Activated T-helper 2 cell treated with anti-CD3 and anti-CD28 coated beads, Interferon-gamma antibody, Interleukin-2, Interleukin-4, amounts not matched to agents 10 μg/mL and 5 μg/mL and 100 μg/mL, durations not matched to agents 14 hours and 24 hours and 36 hours (primary cell): ENCODE results near the gene CNBD2. TPM values are rescaled to one million over a fixed set of nuclear protein-coding genes. Genes with fewer than 3 reads are reported as not detected.
A peak's percentile ranks its signal among the peaks of the same experiment; 100 is the strongest.
"Not testable (repeated sequence)": the region's sequence is repeated elsewhere in the genome, so short reads cannot be mapped to it uniquely, and the experiment has no call there.

Experiments used
- DNase-seq: peaks from one replicate; pipeline ENCODE4 v3.0.0; 2021; ENCODE audit warnings: low spot score
- H3K27ac Mint-ChIP-seq: one replicate; pipeline ENCODE4 v1.8.0; 2021; ENCODE audit warnings: mixed read lengths
- H3K27me3 Mint-ChIP-seq: one replicate; pipeline ENCODE4 v1.8.0; 2021; ENCODE audit warnings: low read depth, mixed read lengths
- H3K36me3 Mint-ChIP-seq: one replicate; pipeline ENCODE4 v1.8.0; 2021; ENCODE audit warnings: low read depth, mixed read lengths
- H3K4me1 Mint-ChIP-seq: one replicate; pipeline ENCODE4 v1.8.0; 2021; ENCODE audit warnings: low read depth, mixed read lengths
- H3K4me3 Mint-ChIP-seq: one replicate; pipeline ENCODE4 v1.8.0; 2021; ENCODE audit warnings: low read depth, mild to moderate bottlenecking, moderate library complexity, mixed read lengths
- H3K9me3 Mint-ChIP-seq: one replicate; pipeline ENCODE4 v1.8.0; 2021; ENCODE audit warnings: mixed read lengths
- intact Hi-C: fragments of 100-400 bp; cut with micrococcal nuclease; formaldehyde crosslinking; loops from one replicate; pipeline ENCODE4 v1.15.1; 2023
- total RNA-seq: library from RNA; stranded (reverse); gene quantifications from 2 replicates; pipeline ENCODE4 v1.2.3, GENCODE V29; 2022

CNBD2 gene
- total RNA-seq, 1 donor from 2014 or later: 3.6 TPM

GRCh38 chr20:36040571-36040970 lies 72.2 kb downstream of the CNBD2 start:
- H3K36me3 Mint-ChIP-seq: peaks cover 6% of the 10 kb centered on the region
- H3K4me3 Mint-ChIP-seq: no peak overlapping the region
- no peak for DNase-seq
- H3K4me1 Mint-ChIP-seq: no peaks in the 10 kb centered on the region
- H3K9me3 Mint-ChIP-seq: no peaks in the 10 kb centered on the region
- intact Hi-C loops: no loop called here
- no peaks in the 10 kb centered on the region for H3K27me3 Mint-ChIP-seq
- H3K27ac Mint-ChIP-seq: no peak overlapping the region

- no peak overlapping the region for H3K4me3 Mint-ChIP-seq
- no peaks in the 10 kb centered on the region for H3K9me3 Mint-ChIP-seq
- H3K27ac Mint-ChIP-seq: no peak overlapping the region
- intact Hi-C loops: no loop called here
- H3K27me3 Mint-ChIP-seq: no peaks in the 10 kb centered on the region
- peaks cover 30% of the 10 kb centered on the region for H3K36me3 Mint-ChIP-seq
- peaks cover 9% of the 10 kb centered on the region for H3K4me1 Mint-ChIP-seq
- no peak for DNase-seq
Measured at GRCh38 chr20:36043441-36043840, 75.1 kb downstream of the CNBD2 start.

- intact Hi-C loops: no loop called here
- no peak for DNase-seq
- Mint-ChIP-seq H3K4me3 (no peak overlapping the region), H3K27ac (no peak overlapping the region), H3K4me1 (peaks cover 14% of the 10 kb centered on the region), H3K27me3 (no peaks in the 10 kb centered on the region), H3K36me3 (peaks cover 36% of the 10 kb centered on the region), H3K9me3 (no peaks in the 10 kb centered on the region)
Measured at GRCh38 chr20:36043892-36044515, 75.6 kb downstream of the CNBD2 start.

GRCh38 chr20:36045373-36045714 lies 77.0 kb downstream of the CNBD2 start:
- intact Hi-C loops: no loop called here
- no peak overlapping the region for H3K4me3 Mint-ChIP-seq
- DNase-seq: no peak

GRCh38 chr20:36046073-36046798 lies 77.8 kb downstream of the CNBD2 start:
- DNase-seq, H3K9me3 Mint-ChIP-seq, H3K27me3 Mint-ChIP-seq, intact Hi-C loops, H3K4me3 Mint-ChIP-seq, H3K27ac Mint-ChIP-seq: not testable (repeated sequence)
- Mint-ChIP-seq H3K4me1 (peaks cover 22% of the 10 kb centered on the region), H3K36me3 (peaks cover 48% of the 10 kb centered on the region)

More at GRCh38 chr20:36045373-36045714, 77.0 kb downstream of the CNBD2 start:
- Mint-ChIP-seq H3K9me3 (no peaks in the 10 kb centered on the region), H3K27ac (no peak overlapping the region), H3K4me1 (peaks cover 18% of the 10 kb centered on the region), H3K36me3 (peaks cover 48% of the 10 kb centered on the region), H3K27me3 (no peaks in the 10 kb centered on the region)

GRCh38 chr20:36049408-36049807 lies 81.0 kb downstream of the CNBD2 start:
- H3K9me3 Mint-ChIP-seq, intact Hi-C loops, H3K27me3 Mint-ChIP-seq, DNase-seq: not testable (repeated sequence)
- Mint-ChIP-seq H3K27ac (peak overlapping the region; percentile 89), H3K4me1 (peaks cover 27% of the 10 kb centered on the region), H3K36me3 (peaks cover 48% of the 10 kb centered on the region), H3K4me3 (peak overlapping the region; percentile 95)

- Mint-ChIP-seq H3K9me3 (no peaks in the 10 kb centered on the region), H3K27me3 (peaks cover 19% of the 10 kb centered on the region), H3K4me1 (peaks cover 27% of the 10 kb centered on the region), H3K36me3 (peaks cover 42% of the 10 kb centered on the region), H3K27ac (peak overlapping the region; percentile 89), H3K4me3 (peak overlapping the region; percentile 95)
- peak; percentile 84 for DNase-seq
- intact Hi-C loops: no loop called here
Measured at GRCh38 chr20:36050436-36051317, 82.3 kb downstream of the CNBD2 start.

- Mint-ChIP-seq H3K4me1 (peaks cover 24% of the 10 kb centered on the region), H3K27ac (peak overlapping the region; percentile 89), H3K36me3 (peaks cover 33% of the 10 kb centered on the region), H3K9me3 (no peaks in the 10 kb centered on the region), H3K27me3 (peaks cover 20% of the 10 kb centered on the region), H3K4me3 (peak overlapping the region; percentile 95)
- DNase-seq: no peak
- intact Hi-C loops: no loop called here
Measured at GRCh38 chr20:36051318-36052116, 83.1 kb downstream of the CNBD2 start.

- no peak overlapping the region for H3K27ac Mint-ChIP-seq
- peaks cover 23% of the 10 kb centered on the region for H3K4me1 Mint-ChIP-seq
- peaks cover 29% of the 10 kb centered on the region for H3K36me3 Mint-ChIP-seq
- no peak for DNase-seq
- peaks cover 20% of the 10 kb centered on the region for H3K27me3 Mint-ChIP-seq
- H3K9me3 Mint-ChIP-seq: no peaks in the 10 kb centered on the region
- intact Hi-C loops: no loop called here
- no peak overlapping the region for H3K4me3 Mint-ChIP-seq
Measured at GRCh38 chr20:36052117-36052513, 83.7 kb downstream of the CNBD2 start.

- Mint-ChIP-seq H3K36me3 (peaks cover 12% of the 10 kb centered on the region), H3K4me1 (peaks cover 13% of the 10 kb centered on the region), H3K27me3 (peaks cover 20% of the 10 kb centered on the region)
- H3K9me3 Mint-ChIP-seq, intact Hi-C loops, H3K4me3 Mint-ChIP-seq, H3K27ac Mint-ChIP-seq, DNase-seq: not testable (repeated sequence)
Measured at GRCh38 chr20:36053863-36054518, 85.6 kb downstream of the CNBD2 start.

- Mint-ChIP-seq H3K9me3 (no peaks in the 10 kb centered on the region), H3K4me3 (no peak overlapping the region), H3K27me3 (peaks cover 20% of the 10 kb centered on the region), H3K27ac (no peak overlapping the region), H3K4me1 (peaks cover 9% of the 10 kb centered on the region), H3K36me3 (peaks cover under 1% of the 10 kb centered on the region)
- intact Hi-C loops: no loop called here
- DNase-seq: no peak
Measured at GRCh38 chr20:36055145-36055544, 86.8 kb downstream of the CNBD2 start.

- H3K36me3 Mint-ChIP-seq: no peaks in the 10 kb centered on the region
- H3K4me1 Mint-ChIP-seq: peaks cover 10% of the 10 kb centered on the region
- peaks cover 21% of the 10 kb centered on the region for H3K27me3 Mint-ChIP-seq
- DNase-seq: no peak
- no peak overlapping the region for H3K27ac Mint-ChIP-seq
- intact Hi-C loops: loop anchor here (5.0 kb wide), 1 partner anchor 108 kb away; the partner anchor contains the start of gene SCAND1
- peaks cover 4% of the 10 kb centered on the region for H3K9me3 Mint-ChIP-seq
- H3K4me3 Mint-ChIP-seq: no peak overlapping the region
Measured at GRCh38 chr20:36060676-36061075, 92.3 kb downstream of the CNBD2 start.
